BLaER1 treated with 17β-estradiol and CSF1 and Interleukin-3, amounts not matched to agents 10 nM and 100 nM (cell line): ENCODE data around the gene PHYH.

Source experiments
- H3K27ac ChIP-seq, 11 experiments: shearing (Covaris generic); formaldehyde crosslinking; 2 replicates each; pipeline ENCODE4 v1.8.1; 2022
- H3K27me3 ChIP-seq, 11 experiments: shearing (Covaris generic); formaldehyde crosslinking; 2 replicates each; pipeline ENCODE4 v1.8.1; 2022
- H3K36me3 ChIP-seq, 11 experiments: shearing (Covaris generic); formaldehyde crosslinking; 2 replicates each; pipeline ENCODE4 v1.8.1; 2022
- H3K4me1 ChIP-seq, 10 experiments: shearing (Covaris generic); formaldehyde crosslinking; 2 replicates each; pipeline ENCODE4 v1.8.1; 2022
- H3K4me2 ChIP-seq, 11 experiments: shearing (Covaris generic); formaldehyde crosslinking; 2 replicates each; pipeline ENCODE4 v1.8.1; 2022
- H3K4me3 ChIP-seq, 10 experiments: shearing (Covaris generic); formaldehyde crosslinking; 2 replicates each; pipeline ENCODE4 v1.8.1; 2022
- H3K9ac ChIP-seq, 11 experiments: shearing (Covaris generic); formaldehyde crosslinking; 2 replicates each; pipeline ENCODE4 v1.8.1; 2022
- H3K9me3 ChIP-seq, 11 experiments: shearing (Covaris generic); formaldehyde crosslinking; replicated peaks in 1 of 11; 2 replicates each; pipeline ENCODE4 v1.8.1; 2022
- H4K20me1 ChIP-seq, 11 experiments: shearing (Covaris generic); formaldehyde crosslinking; 2 replicates each; pipeline ENCODE4 v1.8.1; 2022
- Cebpa-rat ChIP-seq, 11 experiments: shearing (Covaris generic); IDR thresholded peaks; 2 replicates each; pipeline ENCODE4 v1.8.1; 2022

PHYH gene

DNA sequence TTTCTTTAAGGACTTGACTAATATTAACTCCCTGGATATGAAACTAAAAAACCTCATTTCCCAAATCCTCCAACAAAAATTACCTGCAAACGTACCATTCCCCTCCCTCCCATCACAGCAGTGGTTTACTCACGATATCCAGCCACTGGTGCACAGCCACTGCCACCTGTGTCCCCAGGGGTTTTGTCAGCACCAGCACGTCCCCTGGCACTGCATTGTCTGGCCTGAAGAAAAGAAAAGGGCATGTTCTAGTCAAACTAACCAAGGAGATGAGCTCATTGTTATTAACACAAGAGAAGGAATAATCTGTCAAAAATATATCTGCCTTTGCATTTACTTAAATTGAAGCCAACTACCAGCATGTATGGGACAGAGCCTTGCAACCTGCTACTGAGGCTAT is 29.7 kb upstream of the PHYH start:
- Histone ChIP-seq H3K4me1 (0 out of 20 replicates have a peak, but pooled peaks cover 0 to 5% (median 0%) of the 10 kb centered on the region in 10 experiments), H3K36me3 (peaks cover 98 to 100% (median 100%) of the 10 kb centered on the region in 11 experiments), H3K4me2 (no peak overlapping the region), H4K20me1 (peaks cover 0 to 49% (median 21%) of the 10 kb centered on the region in 11 experiments; a peak in 11 of 22 replicates), H3K27ac (no peak overlapping the region), H3K27me3 (no peaks in the 10 kb centered on the region), H3K4me3 (no peak overlapping the region), H3K9ac (no peak overlapping the region; a peak in 1 of 22 replicates), H3K9me3 (peaks cover 0 to 15% (median 0%) of the 10 kb centered on the region in 11 experiments; a peak in 2 of 22 replicates)
- no peak for TF ChIP-seq Cebpa-rat (IDR thresholded peaks at IDR 0.05)

DNA sequence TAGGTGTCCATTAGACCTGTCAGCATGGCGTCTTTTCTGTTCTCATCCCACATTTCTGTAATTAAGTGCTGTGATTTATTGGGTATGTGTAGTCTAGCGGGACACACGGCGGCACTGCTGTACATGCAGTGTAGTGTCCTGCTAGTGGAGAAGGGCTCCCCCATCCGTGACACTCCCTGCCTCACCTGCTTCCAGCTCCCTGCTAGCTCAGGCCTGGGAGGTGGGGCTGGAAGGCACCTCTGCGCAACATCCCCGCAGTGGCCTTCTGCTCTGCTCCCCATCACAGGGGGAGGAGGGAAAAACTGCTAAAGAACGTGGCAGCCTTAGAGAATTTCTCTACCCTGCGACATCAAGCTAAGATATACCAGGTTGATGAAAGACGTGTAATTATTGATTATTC is 28.7 kb upstream of the PHYH start:
- Histone ChIP-seq H3K4me2 (no peak overlapping the region), H3K4me1 (0 out of 20 replicates have a peak, but pooled peaks cover 0 to 5% (median 0%) of the 10 kb centered on the region in 10 experiments), H3K27me3 (no peaks in the 10 kb centered on the region), H3K9me3 (peaks cover 0 to 15% (median 0%) of the 10 kb centered on the region in 11 experiments; a peak in 2 of 22 replicates), H4K20me1 (peaks cover 0 to 40% (median 21%) of the 10 kb centered on the region in 11 experiments; a peak in 10 of 22 replicates), H3K36me3 (peaks cover 99 to 100% (median 100%) of the 10 kb centered on the region in 11 experiments), H3K9ac (no peak overlapping the region), H3K4me3 (no peak overlapping the region), H3K27ac (no peak overlapping the region)
- no peak for TF ChIP-seq Cebpa-rat (IDR thresholded peaks at IDR 0.05)

DNA sequence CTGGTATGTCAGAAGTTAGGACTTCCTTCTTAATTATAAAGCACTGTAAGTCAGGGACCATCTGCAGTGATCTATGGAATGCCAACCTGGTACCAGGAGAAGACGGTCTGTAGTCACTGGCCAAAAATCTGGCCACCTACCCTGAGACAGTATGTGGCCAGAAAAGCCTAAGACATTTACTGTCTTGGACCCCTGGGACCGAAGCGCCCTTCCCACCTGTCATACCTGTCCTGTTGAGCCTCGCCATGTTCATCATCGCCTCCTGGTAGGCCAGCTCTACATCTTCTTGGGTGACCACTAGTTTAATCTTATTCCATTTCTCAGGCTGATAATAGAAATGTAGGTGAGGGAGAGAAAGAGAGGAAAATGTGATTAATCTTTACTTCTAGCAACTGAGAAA is 28.3 kb upstream of the PHYH start:
- no peak overlapping the region for H3K9ac ChIP-seq
- 0 out of 20 replicates have a peak, but pooled peaks cover 0 to 5% (median 0%) of the 10 kb centered on the region in 10 experiments for H3K4me1 ChIP-seq
- no peak for TF ChIP-seq Cebpa-rat (IDR thresholded peaks at IDR 0.05)
- peaks cover 99 to 100% (median 100%) of the 10 kb centered on the region in 11 experiments for H3K36me3 ChIP-seq
- H3K27me3 ChIP-seq, result no peaks in the 10 kb centered on the region
- H4K20me1 ChIP-seq, result peaks cover 0 to 40% (median 21%) of the 10 kb centered on the region in 11 experiments; a peak in 10 of 22 replicates
- no peak overlapping the region for H3K4me3 ChIP-seq
- H3K9me3 ChIP-seq, result peaks cover 0 to 15% (median 0%) of the 10 kb centered on the region in 11 experiments; a peak in 2 of 22 replicates
- no peak overlapping the region for H3K4me2 ChIP-seq
- H3K27ac ChIP-seq, result no peak overlapping the region

DNA sequence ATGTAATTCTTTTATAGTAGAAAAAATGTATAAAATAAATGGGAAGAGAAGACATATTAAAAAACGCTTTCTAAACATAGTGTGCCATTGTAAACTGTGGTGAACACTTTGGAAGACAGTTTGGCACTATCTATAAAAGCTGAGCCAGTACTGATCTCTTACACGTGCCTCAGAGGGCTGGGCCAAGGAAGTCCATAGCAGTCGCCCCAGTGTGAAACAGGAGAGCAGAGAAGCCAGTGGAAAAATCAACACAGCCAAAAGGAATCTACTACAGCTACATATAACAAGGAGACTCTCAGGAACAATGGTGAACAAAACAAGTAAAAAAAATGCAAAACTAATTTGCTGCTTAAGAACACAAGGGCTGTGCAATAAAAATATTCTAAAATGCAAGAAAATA is 27.7 kb upstream of the PHYH start:
- H3K27me3 ChIP-seq, result no peaks in the 10 kb centered on the region
- no peak overlapping the region for H3K27ac ChIP-seq
- H3K4me2 ChIP-seq, result no peak overlapping the region
- 0 out of 20 replicates have a peak, but pooled peaks cover 0 to 5% (median 0%) of the 10 kb centered on the region in 10 experiments for H3K4me1 ChIP-seq
- H3K9ac ChIP-seq, result no peak overlapping the region
- no peak overlapping the region for H3K4me3 ChIP-seq
- H4K20me1 ChIP-seq, result peaks cover 0 to 40% (median 21%) of the 10 kb centered on the region in 11 experiments; a peak in 11 of 22 replicates
- no peak for TF ChIP-seq Cebpa-rat (IDR thresholded peaks at IDR 0.05)
- peaks cover 99 to 100% (median 100%) of the 10 kb centered on the region in 11 experiments for H3K36me3 ChIP-seq
- H3K9me3 ChIP-seq, result peaks cover 0 to 15% (median 0%) of the 10 kb centered on the region in 11 experiments; a peak in 2 of 22 replicates

DNA sequence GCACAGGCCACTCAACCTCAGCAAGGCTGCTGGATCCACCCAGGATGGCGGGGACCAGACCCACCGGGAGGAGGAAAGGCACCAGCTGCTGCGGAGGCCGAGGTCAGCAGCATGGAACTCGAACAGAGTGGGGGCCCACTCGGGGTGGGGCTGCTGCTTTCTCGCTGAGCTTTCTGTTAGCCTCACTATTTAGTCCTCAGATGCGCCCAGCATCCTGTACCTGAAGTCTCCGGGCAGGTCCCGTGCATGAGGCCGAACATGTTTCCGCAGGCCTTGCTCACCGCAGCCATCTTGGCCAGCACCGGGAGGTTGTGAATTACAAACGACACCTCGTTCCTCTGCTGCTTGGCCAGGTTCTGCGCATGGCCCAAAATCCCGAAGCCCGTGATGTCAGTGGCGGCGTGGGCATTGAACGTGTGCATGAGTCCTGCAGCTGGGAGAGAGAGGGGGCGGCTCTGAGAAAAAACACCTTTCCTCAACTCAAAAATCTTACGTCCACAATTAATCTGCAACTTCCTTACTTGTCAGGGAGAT is 22.8 kb upstream of the PHYH start:
- TF ChIP-seq Cebpa-rat (IDR thresholded peaks at IDR 0.05), result no peak
- H3K9me3 ChIP-seq, result no peaks in the 10 kb centered on the region
- peaks cover 0 to 16% (median 0%) of the 10 kb centered on the region in 11 experiments; a peak in 5 of 22 replicates for H4K20me1 ChIP-seq
- no peaks in the 10 kb centered on the region for H3K4me1 ChIP-seq
- H3K4me2 ChIP-seq, result no peak overlapping the region
- peaks cover 86 to 97% (median 94%) of the 10 kb centered on the region in 11 experiments for H3K36me3 ChIP-seq
- no peak overlapping the region for H3K27ac ChIP-seq
- no peak overlapping the region for H3K4me3 ChIP-seq
- H3K9ac ChIP-seq, result no peak overlapping the region
- H3K27me3 ChIP-seq, result no peaks in the 10 kb centered on the region

DNA sequence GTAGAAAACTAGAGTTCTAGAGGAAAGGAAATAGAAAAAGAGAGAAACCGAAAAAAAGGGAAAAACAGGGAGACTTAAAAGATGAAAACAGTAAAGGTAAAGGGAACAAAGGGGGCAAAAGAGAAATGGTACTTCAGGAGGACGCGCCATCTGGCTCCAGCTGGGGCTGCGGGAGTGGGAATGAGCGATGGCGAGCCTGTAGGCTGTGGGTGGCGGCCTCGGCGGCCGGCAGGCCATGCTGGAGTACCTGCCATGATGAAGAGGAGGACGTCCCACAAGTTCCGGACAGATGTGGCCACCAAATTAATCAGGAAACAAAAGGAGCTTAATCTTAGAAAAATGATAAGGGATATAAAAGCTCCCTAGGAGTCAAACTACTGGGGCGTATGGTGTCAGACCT is 21.7 kb upstream of the PHYH start:
- no peak for TF ChIP-seq Cebpa-rat (IDR thresholded peaks at IDR 0.05)
- peaks cover 79 to 97% (median 93%) of the 10 kb centered on the region in 11 experiments for H3K36me3 ChIP-seq
- no peak overlapping the region for H3K27ac ChIP-seq
- no peaks in the 10 kb centered on the region for H3K27me3 ChIP-seq
- H3K4me2 ChIP-seq, result no peak overlapping the region
- no peaks in the 10 kb centered on the region for H3K9me3 ChIP-seq
- no peaks in the 10 kb centered on the region for H3K4me1 ChIP-seq
- peaks cover 0 to 23% (median 0%) of the 10 kb centered on the region in 11 experiments; a peak in 5 of 22 replicates for H4K20me1 ChIP-seq
- H3K9ac ChIP-seq, result no peak overlapping the region
- H3K4me3 ChIP-seq, result no peak overlapping the region

DNA sequence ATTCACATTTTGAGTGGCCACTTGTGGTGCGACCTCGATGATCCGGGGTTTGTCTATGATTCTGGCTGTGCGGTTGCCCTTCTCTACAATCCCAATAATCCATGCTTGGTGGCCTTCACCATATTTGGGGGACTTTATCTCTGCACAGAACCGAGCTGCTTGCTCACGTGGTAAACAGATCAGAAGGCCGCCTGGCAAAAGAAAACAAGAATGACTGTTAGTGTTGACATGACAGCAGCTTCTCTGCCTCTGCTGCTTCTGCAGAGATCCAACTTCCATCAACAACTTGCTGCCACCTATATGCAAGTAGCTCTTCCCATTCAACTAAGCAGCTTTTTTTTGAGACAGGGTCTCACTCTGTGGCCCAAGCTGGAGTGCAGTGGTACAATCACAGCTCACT is 19.3 kb upstream of the PHYH start:
- no peak overlapping the region for H3K27ac ChIP-seq
- H3K27me3 ChIP-seq, result no peaks in the 10 kb centered on the region
- H3K36me3 ChIP-seq, result peaks cover 55 to 74% (median 69%) of the 10 kb centered on the region in 11 experiments
- no peaks in the 10 kb centered on the region for H3K4me1 ChIP-seq
- no peak overlapping the region for H3K9ac ChIP-seq
- H4K20me1 ChIP-seq, result peaks cover 0 to 23% (median 0%) of the 10 kb centered on the region in 11 experiments; a peak in 5 of 22 replicates
- H3K4me3 ChIP-seq, result no peak overlapping the region
- H3K9me3 ChIP-seq, result no peaks in the 10 kb centered on the region
- TF ChIP-seq Cebpa-rat (IDR thresholded peaks at IDR 0.05), result no peak
- H3K4me2 ChIP-seq, result no peak overlapping the region

DNA sequence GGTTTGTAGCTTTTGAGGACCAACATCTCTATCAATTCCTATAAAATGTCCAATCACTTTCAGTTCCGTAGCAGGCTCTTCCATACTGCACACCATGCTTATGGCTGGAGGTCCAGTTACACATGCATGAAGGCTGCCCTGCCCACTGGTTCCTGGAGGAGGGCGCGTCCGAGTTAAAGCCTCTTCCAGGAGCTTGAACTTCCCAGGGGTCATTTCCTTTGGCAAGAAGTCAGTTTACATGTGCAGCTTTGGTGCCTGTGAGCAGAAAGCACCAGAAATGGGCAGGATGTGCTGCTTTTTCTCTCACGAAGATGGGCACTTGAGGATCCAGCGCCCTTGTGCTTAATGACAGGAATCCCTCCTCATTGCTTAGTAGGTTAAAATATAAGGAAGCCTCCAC is 17.6 kb upstream of the PHYH start:
- H4K20me1 ChIP-seq, result peaks cover 0 to 17% (median 0%) of the 10 kb centered on the region in 11 experiments; a peak in 5 of 22 replicates

DNA sequence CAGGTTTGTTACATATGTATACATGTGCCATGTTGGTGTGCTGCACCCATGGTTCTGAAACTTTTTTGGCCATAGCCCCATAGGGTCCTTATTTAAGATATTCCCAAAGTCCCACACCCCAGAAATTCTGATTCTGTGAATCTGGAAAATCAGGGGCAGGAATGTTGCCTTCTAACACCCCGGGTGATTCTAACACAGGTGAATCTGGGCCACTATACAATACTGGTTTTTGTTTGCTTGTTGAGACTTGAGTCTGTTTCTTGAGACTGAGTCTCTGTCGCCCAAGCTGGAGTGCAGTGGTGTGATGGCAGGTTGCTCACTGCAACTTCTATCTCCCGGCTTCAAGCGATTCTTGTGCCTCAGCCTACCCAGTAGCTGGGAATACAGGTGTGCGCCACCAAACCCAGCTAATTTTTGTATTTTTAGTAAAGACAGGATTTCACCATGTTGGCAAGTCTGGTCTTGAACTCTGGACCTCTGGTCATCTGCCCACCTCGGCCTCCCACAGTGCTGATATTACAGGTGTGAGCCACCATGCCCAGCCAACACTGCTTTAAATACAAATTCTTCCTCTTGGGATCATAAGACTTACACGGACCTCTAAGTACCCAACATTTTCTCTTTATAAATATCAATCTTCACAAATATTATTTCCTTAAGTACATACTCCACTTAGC is 16.9 kb upstream of the PHYH start:
- H3K9ac ChIP-seq, result no peak overlapping the region
- TF ChIP-seq Cebpa-rat (IDR thresholded peaks at IDR 0.05), result no peak
- H3K27me3 ChIP-seq, result no peaks in the 10 kb centered on the region
- H3K4me1 ChIP-seq, result no peaks in the 10 kb centered on the region
- no peak overlapping the region for H3K4me3 ChIP-seq
- peaks cover 31 to 50% (median 45%) of the 10 kb centered on the region in 11 experiments for H3K36me3 ChIP-seq
- H4K20me1 ChIP-seq, result peaks cover 0 to 15% (median 0%) of the 10 kb centered on the region in 11 experiments; a peak in 4 of 22 replicates
- no peak overlapping the region for H3K4me2 ChIP-seq
- H3K9me3 ChIP-seq, result no peaks in the 10 kb centered on the region
- no peak overlapping the region for H3K27ac ChIP-seq

More for the DNA sequence above, 17.6 kb upstream of the PHYH start:
- Histone ChIP-seq H3K27ac (no peak overlapping the region), H3K4me1 (no peaks in the 10 kb centered on the region), H3K4me3 (no peak overlapping the region), H3K27me3 (no peaks in the 10 kb centered on the region), H3K9me3 (no peaks in the 10 kb centered on the region), H3K9ac (no peak overlapping the region), H3K36me3 (peaks cover 38 to 57% (median 52%) of the 10 kb centered on the region in 11 experiments), H3K4me2 (no peak overlapping the region)
- TF ChIP-seq Cebpa-rat (IDR thresholded peaks at IDR 0.05), result no peak
